GM12872 (cell line): Measurements from ENCODE around the gene MAGI2.

Experiments
- CTCF ChIP-seq: IDR thresholded peaks from 3 replicates; pipeline ENCODE4 v1.5.1; 2011; ENCODE audit warnings: low read depth, mild to moderate bottlenecking, low read length, moderate library complexity; ENCODE audit not compliant: insufficient read depth

MAGI2 gene

GRCh38 chr7:78864339-78864738 lies 589.1 kb downstream of the MAGI2 start:
- TF ChIP-seq CTCF, result no peak

DNA sequence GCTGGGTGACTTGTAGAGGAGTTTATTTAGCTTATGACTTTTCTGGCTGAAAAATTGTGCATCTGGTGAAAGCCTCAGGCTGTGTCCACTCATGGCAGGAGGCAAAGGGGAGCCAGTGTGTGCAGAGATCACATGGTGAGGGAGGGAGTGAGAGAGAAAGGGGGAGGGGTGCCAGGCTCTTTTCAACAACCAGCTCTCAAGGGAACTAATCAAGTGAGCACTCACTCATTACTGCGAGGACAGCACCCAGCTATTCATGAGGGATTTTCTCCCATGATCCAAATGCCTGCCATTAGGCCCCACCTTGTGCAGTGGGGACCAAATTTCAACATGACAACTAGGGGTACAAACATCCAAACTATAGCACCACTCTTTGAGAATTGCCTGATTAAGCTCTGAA lies 590.2 kb downstream of the MAGI2 start:
- no peak for TF ChIP-seq CTCF

GRCh38 chr7:78862411-78862900 lies 591.0 kb downstream of the MAGI2 start:
- no peak for TF ChIP-seq CTCF

DNA sequence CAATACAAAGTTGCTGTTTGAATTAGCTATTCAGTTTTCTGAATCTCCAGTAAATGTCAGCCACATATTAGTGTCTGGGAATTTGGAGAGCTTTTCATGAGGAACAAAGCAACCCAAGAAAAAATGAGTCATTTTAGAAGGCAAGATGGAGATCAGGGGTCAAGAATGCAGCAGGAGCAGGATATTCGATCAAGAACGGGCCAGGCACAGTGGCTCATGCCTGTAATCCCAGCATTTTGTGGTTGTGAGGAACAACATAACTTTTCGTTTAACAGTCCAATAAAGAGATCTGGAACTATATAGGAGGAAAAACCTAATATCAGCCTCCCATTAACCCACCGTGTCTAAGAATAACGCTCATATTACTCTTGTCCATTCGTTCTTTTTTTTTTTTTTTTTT lies 600.5 kb downstream of the MAGI2 start:
- no peak for TF ChIP-seq CTCF

GRCh38 chr7:78850093-78850740 lies 603.2 kb downstream of the MAGI2 start:
- no peak for TF ChIP-seq CTCF

DNA sequence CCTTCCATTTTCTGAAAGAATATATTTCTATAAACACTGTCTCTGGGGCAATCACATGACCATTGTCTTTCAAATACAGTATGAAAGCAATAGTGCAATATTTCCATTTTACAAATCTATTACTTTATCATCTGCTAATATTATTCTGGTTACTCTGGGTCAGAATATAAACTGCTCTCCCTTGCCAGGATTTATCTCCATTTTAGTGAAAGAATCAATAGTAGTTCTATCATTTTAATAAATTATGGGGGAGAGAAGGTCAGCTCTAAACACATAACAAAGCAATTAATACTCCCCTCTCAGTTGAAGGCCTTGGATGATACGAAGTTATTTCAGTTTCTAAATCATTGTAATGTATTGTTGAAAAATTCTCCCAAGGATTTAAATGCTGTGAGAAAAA lies 608.3 kb downstream of the MAGI2 start:
- TF ChIP-seq CTCF, result no peak

DNA sequence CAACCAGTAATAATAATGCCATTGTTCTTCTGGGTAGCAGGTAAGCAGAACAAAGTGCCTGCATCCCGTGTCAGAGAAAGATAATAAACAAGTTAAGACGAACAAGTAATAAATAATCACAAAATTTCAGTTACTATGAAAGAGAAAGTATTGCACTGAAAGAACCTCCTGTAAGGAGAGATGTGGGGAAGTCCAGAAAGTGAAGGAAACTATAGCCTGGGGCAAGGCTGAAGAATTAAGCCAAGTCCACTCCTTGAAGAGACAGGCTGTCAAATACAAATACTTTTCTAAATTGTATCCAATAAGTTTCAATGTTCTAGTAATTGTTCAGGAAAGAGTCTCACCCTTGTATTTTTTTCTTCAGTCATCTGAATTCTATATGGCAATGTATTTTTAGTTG lies 611.4 kb downstream of the MAGI2 start:
- no peak for TF ChIP-seq CTCF
